ENCODE measurements around the gene LAMA2.

Gene LAMA2

DNA sequence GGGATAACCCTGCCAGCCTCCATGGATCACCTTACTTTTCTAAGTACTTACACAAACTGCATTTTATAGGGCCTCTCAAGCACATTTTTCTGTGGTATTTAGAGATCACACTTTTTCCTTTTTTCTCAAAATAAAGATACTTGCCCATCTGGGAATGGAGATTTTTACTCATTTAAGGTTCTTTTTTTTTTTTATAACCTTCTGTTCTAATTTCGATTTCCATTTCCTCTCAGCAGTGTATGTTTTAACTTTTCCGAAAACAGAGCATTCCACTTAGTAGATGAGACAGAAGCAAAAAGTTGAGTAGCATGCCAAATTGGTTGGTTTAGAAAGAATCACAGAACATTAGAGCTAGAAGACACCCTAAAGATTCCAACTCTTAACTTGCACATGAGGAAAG lies 612.7 kb downstream of the LAMA2 start:
- H3K4me3 ChIP-seq (replicated peaks; ENCODE audit: low read depth, low read length), result no peak overlapping the region
- TF ChIP-seq, protein P1, sequence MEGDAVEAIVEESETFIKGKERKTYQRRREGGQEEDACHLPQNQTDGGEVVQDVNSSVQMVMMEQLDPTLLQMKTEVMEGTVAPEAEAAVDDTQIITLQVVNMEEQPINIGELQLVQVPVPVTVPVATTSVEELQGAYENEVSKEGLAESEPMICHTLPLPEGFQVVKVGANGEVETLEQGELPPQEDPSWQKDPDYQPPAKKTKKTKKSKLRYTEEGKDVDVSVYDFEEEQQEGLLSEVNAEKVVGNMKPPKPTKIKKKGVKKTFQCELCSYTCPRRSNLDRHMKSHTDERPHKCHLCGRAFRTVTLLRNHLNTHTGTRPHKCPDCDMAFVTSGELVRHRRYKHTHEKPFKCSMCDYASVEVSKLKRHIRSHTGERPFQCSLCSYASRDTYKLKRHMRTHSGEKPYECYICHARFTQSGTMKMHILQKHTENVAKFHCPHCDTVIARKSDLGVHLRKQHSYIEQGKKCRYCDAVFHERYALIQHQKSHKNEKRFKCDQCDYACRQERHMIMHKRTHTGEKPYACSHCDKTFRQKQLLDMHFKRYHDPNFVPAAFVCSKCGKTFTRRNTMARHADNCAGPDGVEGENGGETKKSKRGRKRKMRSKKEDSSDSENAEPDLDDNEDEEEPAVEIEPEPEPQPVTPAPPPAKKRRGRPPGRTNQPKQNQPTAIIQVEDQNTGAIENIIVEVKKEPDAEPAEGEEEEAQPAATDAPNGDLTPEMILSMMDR (IDR thresholded peaks at IDR 0.05; ENCODE audit: low read depth, low read length, missing control alignments), result no peak
- no peak for DNase-seq (ENCODE audit: extremely low read depth, low read depth)

GRCh38 chr6:129497481-129498441 lies 614.8 kb downstream of the LAMA2 start:
- TF ChIP-seq, protein P1 (IDR thresholded peaks at IDR 0.05; ENCODE audit: low read depth, low read length, missing control alignments), result no peak
- peak; percentile 30 for DNase-seq (ENCODE audit: extremely low read depth, low read depth)
- no peak overlapping the region for H3K4me3 ChIP-seq (replicated peaks; ENCODE audit: low read depth, low read length)

DNA sequence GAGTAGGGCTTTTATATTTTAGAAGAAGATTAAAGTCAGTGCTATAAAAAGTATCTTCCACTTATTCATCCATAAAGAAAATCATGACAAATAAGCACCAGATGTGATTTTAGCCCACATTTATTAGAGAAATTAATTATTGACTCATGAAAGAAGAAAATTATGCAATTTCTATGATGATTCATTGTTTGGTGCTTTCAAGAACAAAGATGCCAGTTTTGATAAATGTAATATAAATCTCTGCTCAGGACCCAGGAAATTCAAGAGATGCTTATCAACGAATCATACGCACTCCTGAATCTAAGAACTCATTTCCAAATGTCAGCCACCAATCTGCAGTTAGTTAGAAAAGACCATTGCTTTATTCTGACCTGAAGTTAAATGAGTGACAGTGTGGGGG lies 615.6 kb downstream of the LAMA2 start:
- no peak for DNase-seq (ENCODE audit: extremely low read depth, low read depth)
- H3K4me3 ChIP-seq (replicated peaks; ENCODE audit: low read depth, low read length), result no peak overlapping the region
- TF ChIP-seq, protein P1 (IDR thresholded peaks at IDR 0.05; ENCODE audit: low read depth, low read length, missing control alignments), result no peak

- DNase-seq (ENCODE audit: extremely low read depth, low read depth), result peak; percentile 78
- TF ChIP-seq, protein P1 (IDR thresholded peaks at IDR 0.05; ENCODE audit: low read depth, low read length, missing control alignments), result peak; percentile 23
- no peak overlapping the region for H3K4me3 ChIP-seq (replicated peaks; ENCODE audit: low read depth, low read length)
Measured at GRCh38 chr6:129498950-129499842, 616.3 kb downstream of the LAMA2 start.

GRCh38 chr6:129499843-129500219 lies 616.9 kb downstream of the LAMA2 start:
- H3K4me3 ChIP-seq (replicated peaks; ENCODE audit: low read depth, low read length), result no peak overlapping the region
- no peak for DNase-seq (ENCODE audit: extremely low read depth, low read depth)
- TF ChIP-seq, protein P1 (IDR thresholded peaks at IDR 0.05; ENCODE audit: low read depth, low read length, missing control alignments), result no peak

DNA sequence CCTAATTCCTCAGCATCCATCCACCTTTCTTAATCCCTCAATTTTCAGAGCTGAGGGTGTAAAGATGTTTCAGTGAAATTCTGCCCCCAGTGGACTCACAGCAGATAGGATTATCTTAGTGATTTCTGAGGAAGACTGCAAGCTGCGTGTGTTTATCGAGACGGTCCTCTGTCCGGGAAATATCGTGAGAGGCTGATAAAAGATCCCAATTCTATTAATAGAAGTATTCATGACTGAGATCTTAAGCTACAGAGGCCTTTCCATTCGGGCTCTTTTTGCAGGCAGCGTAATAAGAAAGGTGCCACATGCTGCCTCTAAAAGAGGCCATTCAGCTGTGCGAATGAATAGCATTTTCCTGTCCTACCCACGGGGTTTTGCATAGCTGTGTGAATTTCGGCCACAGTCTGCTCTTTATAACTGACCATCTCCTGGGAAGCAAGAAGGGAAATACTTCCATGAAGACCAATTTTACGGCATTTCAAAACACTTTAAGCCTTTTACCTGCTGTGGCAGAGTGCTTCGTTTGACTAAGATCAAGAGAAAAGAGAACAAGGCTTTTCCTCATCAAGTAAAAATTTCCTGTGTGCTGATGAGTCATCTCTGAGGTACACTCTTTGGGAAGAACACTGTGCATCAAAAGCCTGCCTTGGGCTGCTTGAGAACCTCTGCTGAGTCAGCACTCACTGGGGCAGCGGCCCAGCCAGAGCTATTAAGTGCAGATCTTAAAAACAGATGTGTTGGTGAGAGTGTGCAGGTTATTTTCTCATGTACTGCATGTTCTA lies 618.2 kb downstream of the LAMA2 start:
- DNase-seq (ENCODE audit: extremely low read depth, low read depth), result peak; percentile 97
- no peak overlapping the region for H3K4me3 ChIP-seq (replicated peaks; ENCODE audit: low read depth, low read length)
- TF ChIP-seq, protein P1 (IDR thresholded peaks at IDR 0.05; ENCODE audit: low read depth, low read length, missing control alignments), result peak; percentile 27

All from HFF-Myc (cell line).